Liver (tissue), 3 donors: ENCODE results near the gene BMP7.

ENCODE experiments used
- EGR1 ChIP-seq, 2 donors: IDR thresholded peaks; 2 replicates each; pipeline ENCODE4 v1.6.1; 2016 to 2018; ENCODE audit warnings: antibody characterized with exemption in 2 of 2, low read depth in 2 of 2
- FOXA1 ChIP-seq: IDR thresholded peaks from 2 replicates; pipeline ENCODE4 v1.6.1; 2016; ENCODE audit warnings: antibody characterized with exemption
- GABPA ChIP-seq, 2 donors: IDR thresholded peaks in 1 of 2; conservative IDR thresholded peaks in 1 of 2; 2 replicates each; pipeline ENCODE4 v1.6.1; 2016; ENCODE audit warnings: antibody characterized with exemption in 2 of 2, mild to moderate bottlenecking in 1 of 2, moderate library complexity in 1 of 2
- JUND ChIP-seq, 2 donors: IDR thresholded peaks; 2 replicates each; pipeline ENCODE4 v1.6.1; 2016; ENCODE audit warnings: antibody characterized with exemption in 2 of 2
- RAD21 ChIP-seq, 2 donors: IDR thresholded peaks; 2 replicates each; pipeline ENCODE4 v1.6.1; 2016; ENCODE audit warnings: antibody characterized with exemption in 2 of 2, mild to moderate bottlenecking in 2 of 2
- SP1 ChIP-seq: IDR thresholded peaks from 2 replicates; pipeline ENCODE4 v1.6.1; 2018; ENCODE audit warnings: antibody characterized with exemption, mild to moderate bottlenecking
- TAF1 ChIP-seq: conservative IDR thresholded peaks from 2 replicates; pipeline ENCODE4 v1.6.1; 2016; ENCODE audit warnings: antibody characterized with exemption, mild to moderate bottlenecking
- TF ChIP-seq, protein P1 (sequence below): fragments of 150-350 bp; IDR thresholded peaks from 2 replicates; pipeline ENCODE4 v1.5.1; 2017; ENCODE audit warnings: improper control_type of control experiment, low read depth, low read length; ENCODE audit not compliant: missing input control
- TF ChIP-seq, protein P2 (sequence below): IDR thresholded peaks from 2 replicates; pipeline ENCODE4 v1.6.1; 2016; ENCODE audit warnings: antibody characterized with exemption
- TF ChIP-seq, protein P3 (sequence below): IDR thresholded peaks from 2 replicates; pipeline ENCODE4 v1.6.1; 2016; ENCODE audit warnings: antibody characterized with exemption
- TF ChIP-seq, protein P4 (sequence below): IDR thresholded peaks from 2 replicates; pipeline ENCODE4 v1.6.1; 2016; ENCODE audit warnings: antibody characterized with exemption
- donor health status: healthy.
- donor health status: healthy.

DNA sequence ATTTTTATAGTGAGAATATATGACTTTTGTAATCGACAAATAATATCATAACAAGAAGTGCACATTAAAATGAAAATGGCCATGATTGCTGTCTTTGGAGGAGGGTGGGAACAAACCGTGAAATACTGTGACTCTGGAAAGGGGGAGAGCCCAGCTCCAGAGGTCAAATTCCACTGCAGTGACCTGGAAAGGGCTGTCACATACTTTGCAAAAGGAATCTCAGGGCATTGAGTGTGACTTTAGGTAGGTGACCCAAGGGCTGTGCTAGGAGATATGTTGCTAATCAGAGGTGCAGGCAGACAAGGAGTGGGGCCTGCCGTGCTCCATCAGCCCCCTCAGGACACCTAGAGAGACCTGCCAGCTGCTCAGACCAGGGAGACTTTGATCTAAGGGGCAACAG, 28.1 kb upstream of the BMP7 start:
- TF ChIP-seq, protein P1, sequence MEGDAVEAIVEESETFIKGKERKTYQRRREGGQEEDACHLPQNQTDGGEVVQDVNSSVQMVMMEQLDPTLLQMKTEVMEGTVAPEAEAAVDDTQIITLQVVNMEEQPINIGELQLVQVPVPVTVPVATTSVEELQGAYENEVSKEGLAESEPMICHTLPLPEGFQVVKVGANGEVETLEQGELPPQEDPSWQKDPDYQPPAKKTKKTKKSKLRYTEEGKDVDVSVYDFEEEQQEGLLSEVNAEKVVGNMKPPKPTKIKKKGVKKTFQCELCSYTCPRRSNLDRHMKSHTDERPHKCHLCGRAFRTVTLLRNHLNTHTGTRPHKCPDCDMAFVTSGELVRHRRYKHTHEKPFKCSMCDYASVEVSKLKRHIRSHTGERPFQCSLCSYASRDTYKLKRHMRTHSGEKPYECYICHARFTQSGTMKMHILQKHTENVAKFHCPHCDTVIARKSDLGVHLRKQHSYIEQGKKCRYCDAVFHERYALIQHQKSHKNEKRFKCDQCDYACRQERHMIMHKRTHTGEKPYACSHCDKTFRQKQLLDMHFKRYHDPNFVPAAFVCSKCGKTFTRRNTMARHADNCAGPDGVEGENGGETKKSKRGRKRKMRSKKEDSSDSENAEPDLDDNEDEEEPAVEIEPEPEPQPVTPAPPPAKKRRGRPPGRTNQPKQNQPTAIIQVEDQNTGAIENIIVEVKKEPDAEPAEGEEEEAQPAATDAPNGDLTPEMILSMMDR = no peak
- TF ChIP-seq JUND (IDR thresholded peaks at IDR 0.05) (no peak), GABPA (IDR thresholded peaks at IDR 0.05 in 1 of 2, conservative IDR thresholded peaks at IDR 0.05 in 1 of 2) (no peak), EGR1 (IDR thresholded peaks at IDR 0.05; ENCODE audit: low read depth in 2 of 2) (no peak), SP1 (no peak), RAD21 (IDR thresholded peaks at IDR 0.05) (no peak), TAF1 (no peak), FOXA1 (no peak)
- TF ChIP-seq, protein P2, sequence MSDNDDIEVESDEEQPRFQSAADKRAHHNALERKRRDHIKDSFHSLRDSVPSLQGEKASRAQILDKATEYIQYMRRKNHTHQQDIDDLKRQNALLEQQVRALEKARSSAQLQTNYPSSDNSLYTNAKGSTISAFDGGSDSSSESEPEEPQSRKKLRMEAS = no peak
- TF ChIP-seq, protein P3, sequence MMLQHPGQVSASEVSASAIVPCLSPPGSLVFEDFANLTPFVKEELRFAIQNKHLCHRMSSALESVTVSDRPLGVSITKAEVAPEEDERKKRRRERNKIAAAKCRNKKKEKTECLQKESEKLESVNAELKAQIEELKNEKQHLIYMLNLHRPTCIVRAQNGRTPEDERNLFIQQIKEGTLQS = no peak
- TF ChIP-seq, protein P4, sequence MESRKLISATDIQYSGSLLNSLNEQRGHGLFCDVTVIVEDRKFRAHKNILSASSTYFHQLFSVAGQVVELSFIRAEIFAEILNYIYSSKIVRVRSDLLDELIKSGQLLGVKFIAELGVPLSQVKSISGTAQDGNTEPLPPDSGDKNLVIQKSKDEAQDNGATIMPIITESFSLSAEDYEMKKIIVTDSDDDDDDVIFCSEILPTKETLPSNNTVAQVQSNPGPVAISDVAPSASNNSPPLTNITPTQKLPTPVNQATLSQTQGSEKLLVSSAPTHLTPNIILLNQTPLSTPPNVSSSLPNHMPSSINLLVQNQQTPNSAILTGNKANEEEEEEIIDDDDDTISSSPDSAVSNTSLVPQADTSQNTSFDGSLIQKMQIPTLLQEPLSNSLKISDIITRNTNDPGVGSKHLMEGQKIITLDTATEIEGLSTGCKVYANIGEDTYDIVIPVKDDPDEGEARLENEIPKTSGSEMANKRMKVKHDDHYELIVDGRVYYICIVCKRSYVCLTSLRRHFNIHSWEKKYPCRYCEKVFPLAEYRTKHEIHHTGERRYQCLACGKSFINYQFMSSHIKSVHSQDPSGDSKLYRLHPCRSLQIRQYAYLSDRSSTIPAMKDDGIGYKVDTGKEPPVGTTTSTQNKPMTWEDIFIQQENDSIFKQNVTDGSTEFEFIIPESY = no peak
